GM13976 (cell line): Measurements from ENCODE around the gene EFHC1.

Experiments used
- DNase-seq: peaks from one replicate; pipeline ENCODE4 v3.0.0; 2012; ENCODE audit warnings: low spot score
- in situ Hi-C: fragments of 300-500 bp; cut with MboI; formaldehyde crosslinking; loops from one replicate; pipeline ENCODE4 v1.12.0; 2022; ENCODE audit warnings: low sequenced_read_pairs, mixed read lengths, inconsistent platforms; ENCODE audit not compliant: unreplicated experiment
- TF ChIP-seq, protein P1 (sequence below): IDR thresholded peaks from 2 replicates; pipeline ENCODE4 v1.5.1; 2012; ENCODE audit warnings: borderline replicate concordance, mild to moderate bottlenecking; ENCODE audit not compliant: insufficient read depth; ENCODE audit errors: extremely low read depth, missing control alignments, control extremely low read depth

The EFHC1 gene

DNA sequence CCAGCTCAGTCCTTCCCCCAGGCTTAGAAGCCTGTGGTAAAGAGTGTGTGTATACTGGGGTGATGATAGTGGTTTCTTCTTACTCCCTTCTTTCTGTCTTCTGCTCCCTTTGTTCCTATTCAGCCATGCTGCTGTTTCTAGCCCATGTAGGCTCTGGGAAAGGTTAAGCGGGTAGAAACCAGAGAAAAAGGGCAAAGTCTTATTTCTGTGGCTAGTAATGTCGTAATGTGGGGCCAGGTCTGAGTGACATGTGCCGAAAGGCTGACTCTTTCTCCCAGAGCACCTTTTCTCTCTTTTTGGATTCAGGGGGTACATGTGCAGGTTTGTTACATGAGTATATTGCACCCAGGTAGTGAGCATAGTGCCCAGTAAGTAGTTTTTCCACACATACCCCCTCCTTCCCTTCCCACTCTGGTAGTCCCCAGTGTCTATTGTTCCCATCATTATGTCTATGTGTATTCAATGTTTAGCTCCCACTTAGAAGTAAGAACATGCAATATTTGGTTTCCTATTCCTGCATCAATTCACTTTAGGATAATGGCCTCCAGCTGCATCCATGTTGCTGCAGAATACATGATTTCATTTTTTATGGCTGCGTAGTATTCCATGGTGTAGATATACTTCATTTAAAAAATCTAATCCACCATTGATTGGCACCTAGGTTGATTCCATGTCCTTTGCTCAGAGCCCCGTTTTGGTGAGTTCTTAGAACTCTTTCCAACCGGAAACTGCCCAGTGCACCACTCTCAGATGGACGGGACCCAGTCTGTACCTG lies 74.3 kb downstream of the EFHC1 start:
- no peak for DNase-seq
- in situ Hi-C loops: loop anchor here (5.0 kb wide), 1 partner anchor 77 kb away; no protein-coding TSS in a partner anchor
- TF ChIP-seq, protein P1, sequence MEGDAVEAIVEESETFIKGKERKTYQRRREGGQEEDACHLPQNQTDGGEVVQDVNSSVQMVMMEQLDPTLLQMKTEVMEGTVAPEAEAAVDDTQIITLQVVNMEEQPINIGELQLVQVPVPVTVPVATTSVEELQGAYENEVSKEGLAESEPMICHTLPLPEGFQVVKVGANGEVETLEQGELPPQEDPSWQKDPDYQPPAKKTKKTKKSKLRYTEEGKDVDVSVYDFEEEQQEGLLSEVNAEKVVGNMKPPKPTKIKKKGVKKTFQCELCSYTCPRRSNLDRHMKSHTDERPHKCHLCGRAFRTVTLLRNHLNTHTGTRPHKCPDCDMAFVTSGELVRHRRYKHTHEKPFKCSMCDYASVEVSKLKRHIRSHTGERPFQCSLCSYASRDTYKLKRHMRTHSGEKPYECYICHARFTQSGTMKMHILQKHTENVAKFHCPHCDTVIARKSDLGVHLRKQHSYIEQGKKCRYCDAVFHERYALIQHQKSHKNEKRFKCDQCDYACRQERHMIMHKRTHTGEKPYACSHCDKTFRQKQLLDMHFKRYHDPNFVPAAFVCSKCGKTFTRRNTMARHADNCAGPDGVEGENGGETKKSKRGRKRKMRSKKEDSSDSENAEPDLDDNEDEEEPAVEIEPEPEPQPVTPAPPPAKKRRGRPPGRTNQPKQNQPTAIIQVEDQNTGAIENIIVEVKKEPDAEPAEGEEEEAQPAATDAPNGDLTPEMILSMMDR: no peak

DNA sequence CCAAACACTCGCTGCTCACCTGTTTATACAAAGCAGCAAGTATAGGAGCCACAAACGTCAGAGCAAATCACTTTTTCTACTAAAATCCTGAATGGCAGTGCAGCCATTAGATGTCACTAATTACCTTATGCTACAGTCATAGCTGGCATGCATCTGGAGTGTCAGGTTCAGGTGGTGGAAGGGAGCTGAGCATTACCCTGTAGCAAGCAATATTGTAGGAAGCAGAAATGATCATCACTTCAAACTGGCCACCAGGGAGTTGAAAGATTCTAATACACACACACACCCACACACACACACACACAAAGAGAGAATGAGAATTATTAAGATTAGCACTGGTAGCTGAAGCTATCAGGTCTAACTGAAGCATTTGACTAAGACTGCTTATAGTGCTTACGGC lies 75.8 kb downstream of the EFHC1 start:
- in situ Hi-C loops: loop anchor here (5.0 kb wide), 1 partner anchor 79 kb away; no protein-coding TSS in a partner anchor
- DNase-seq: no peak
- TF ChIP-seq, protein P1: no peak

DNA sequence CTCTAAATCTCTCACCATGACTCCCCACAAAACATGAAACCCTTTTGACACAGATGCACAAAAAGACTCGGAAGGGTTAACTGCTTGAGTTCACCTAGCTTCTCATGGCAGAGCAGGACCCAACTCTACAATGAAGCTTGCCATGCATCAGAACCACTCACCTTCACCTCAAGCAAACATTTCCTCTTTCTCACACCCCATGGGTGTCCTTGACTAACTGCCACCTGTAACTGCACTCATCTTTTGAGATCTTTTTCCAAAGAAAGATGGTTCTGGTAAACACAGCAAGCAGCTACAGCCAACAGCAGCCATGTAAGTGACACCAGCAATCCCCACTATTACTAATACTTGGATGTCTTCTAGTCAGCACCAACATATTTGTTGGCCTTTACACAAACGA lies 76.5 kb downstream of the EFHC1 start:
- no peak for DNase-seq
- in situ Hi-C loops: loop anchor here (5.0 kb wide), 1 partner anchor 79 kb away; no protein-coding TSS in a partner anchor
- TF ChIP-seq, protein P1: no peak

DNA sequence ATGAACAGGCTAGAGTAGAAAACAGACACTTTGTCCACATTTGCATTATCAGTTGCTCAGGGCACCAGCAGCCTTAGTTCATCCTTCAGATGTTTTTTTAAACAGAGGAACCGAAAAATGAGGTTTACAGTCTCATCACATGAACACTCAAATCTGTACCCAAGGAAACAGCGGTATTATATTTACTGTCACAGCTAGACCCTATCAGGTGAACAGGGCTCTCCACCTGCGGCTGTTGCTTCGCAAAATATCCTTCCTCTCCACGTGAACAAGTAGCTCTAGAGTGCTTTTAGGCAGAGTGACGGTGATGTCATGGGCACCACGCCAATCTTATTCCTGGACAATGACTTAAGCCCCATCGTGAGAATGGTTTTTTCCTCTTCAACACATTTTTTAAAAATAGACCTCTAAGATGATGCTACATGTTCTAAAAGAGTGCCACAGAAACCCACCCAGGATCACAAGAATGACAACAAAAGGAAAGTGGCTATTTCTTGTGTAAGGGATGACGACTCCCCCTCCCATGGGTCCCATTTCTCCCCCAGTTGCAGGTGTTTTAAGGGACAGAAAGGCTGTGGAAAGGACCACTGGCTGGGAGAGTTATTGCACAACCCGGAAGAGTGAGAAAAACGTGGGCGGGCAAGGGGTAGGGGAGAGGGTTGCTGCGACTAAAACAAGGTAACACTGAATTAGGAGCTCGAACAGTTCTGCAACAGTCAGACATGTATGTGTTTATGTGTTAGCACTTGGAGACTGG lies 77.7 kb downstream of the EFHC1 start:
- TF ChIP-seq, protein P1: no peak
- peak; percentile 61 for DNase-seq
- in situ Hi-C loops: loop anchor here (5.0 kb wide), 1 partner anchor 81 kb away; no protein-coding TSS in a partner anchor

DNA sequence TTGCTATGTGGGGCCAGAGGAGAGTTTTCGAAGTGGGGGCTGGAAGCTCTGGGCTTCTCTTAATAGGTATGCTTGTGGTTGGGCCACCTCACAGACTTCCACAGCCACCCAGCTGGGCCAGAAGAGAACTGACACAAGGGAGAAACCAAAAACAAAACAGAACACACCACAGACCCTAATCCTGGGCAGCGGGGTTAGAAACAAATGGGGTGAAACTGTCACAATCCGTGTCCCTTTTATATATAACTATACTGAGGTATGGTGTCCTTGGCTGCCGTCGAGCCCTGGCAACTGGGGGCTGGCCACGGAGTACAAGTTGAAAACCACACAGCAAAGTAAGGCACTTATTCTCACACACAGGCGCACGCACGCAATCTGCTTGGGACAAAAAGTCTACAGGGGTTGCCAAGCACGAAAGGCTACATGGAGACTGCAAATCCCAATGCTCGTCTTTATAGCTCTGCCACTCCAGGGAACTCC lies 78.4 kb downstream of the EFHC1 start:
- peak; percentile 48 for DNase-seq
- TF ChIP-seq, protein P1: no peak
- in situ Hi-C loops: loop anchor here (5.0 kb wide), 1 partner anchor 81 kb away; no protein-coding TSS in a partner anchor

DNA sequence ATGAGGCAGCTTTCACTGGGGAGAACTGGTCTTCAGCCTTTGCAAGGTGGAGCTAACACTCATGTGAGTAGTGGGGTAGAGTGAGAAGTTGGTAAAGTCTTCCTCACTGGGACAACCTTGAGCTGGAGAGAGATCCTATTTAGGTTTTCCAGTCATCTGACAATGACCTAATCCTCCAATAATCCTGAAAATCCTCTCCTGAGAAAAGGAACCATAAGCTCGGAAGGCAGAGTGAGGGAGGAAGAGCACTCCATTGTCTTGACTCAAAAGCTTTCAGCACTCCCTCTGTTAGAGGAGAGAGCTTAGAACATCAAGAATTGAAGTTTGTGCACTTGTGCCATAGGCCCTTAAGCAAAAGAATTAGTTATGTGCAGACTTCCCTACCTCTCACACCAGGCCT lies 78.9 kb downstream of the EFHC1 start:
- DNase-seq: no peak
- in situ Hi-C loops: loop anchor here (5.0 kb wide), 1 partner anchor 82 kb away; no protein-coding TSS in a partner anchor
- TF ChIP-seq, protein P1: no peak
